ENCODE results near the gene NDOR1. TPM values are rescaled to one million over a fixed set of nuclear protein-coding genes. Genes with fewer than 3 reads are reported as not detected.
A peak's percentile ranks its signal among the peaks of the same experiment; 100 is the strongest.
"Not testable (repeated sequence)": the region's sequence is repeated elsewhere in the genome, so short reads cannot be mapped to it uniquely, and the experiment has no call there.

Gene NDOR1
- total RNA-seq, 4 donors from 2014 or later, result 5.6 to 6.6 (median 6.1) TPM

GRCh38 chr9:137240318-137240840 is 34.9 kb downstream of the NDOR1 start:
- no peak for TF ChIP-seq CTCF (IDR thresholded peaks at IDR 0.05)
- DNase-seq (ENCODE audit: low spot score) (peak; percentile 32), ATAC-seq (ENCODE audit: low FRiP score) (peak; percentile 28)

GRCh38 chr9:137240841-137241489 is 35.5 kb downstream of the NDOR1 start, which contains the start of gene TUBB4B:
TSS of gene TUBB4B (plus strand) at chr9:137241287. CDS start at chr9:137241361, 74 bp downstream.
- ATAC-seq (ENCODE audit: low FRiP score) (peak; percentile 86), DNase-seq (ENCODE audit: low spot score) (peak; percentile 86)
- no peak for TF ChIP-seq CTCF (IDR thresholded peaks at IDR 0.05)

- TF ChIP-seq CTCF (IDR thresholded peaks at IDR 0.05), result no peak
- ATAC-seq (ENCODE audit: low FRiP score), result peak; percentile 39
- peak; percentile 36 for DNase-seq (ENCODE audit: low spot score)
Observed at GRCh38 chr9:137241490-137242268, 36.2 kb downstream of the NDOR1 start.

- TF ChIP-seq CTCF (IDR thresholded peaks at IDR 0.05), result no peak
- ATAC-seq (ENCODE audit: low FRiP score), result no peak
Observed at GRCh38 chr9:137242269-137243203, 37.0 kb downstream of the NDOR1 start.

GRCh38 chr9:137243266-137243625 is 37.7 kb downstream of the NDOR1 start:
- DNase-seq (ENCODE audit: low spot score); ATAC-seq (ENCODE audit: low FRiP score): not testable (repeated sequence)

More at GRCh38 chr9:137242269-137243203, 37.0 kb downstream of the NDOR1 start:
- no peak for DNase-seq (ENCODE audit: low spot score)

GRCh38 chr9:137243626-137244485 is 38.4 kb downstream of the NDOR1 start:
- no peak for TF ChIP-seq CTCF (IDR thresholded peaks at IDR 0.05)
- DNase-seq (ENCODE audit: low spot score) (no peak), ATAC-seq (ENCODE audit: low FRiP score) (no peak)
